ENCODE results near the gene CTNND2.

Gene CTNND2

DNA sequence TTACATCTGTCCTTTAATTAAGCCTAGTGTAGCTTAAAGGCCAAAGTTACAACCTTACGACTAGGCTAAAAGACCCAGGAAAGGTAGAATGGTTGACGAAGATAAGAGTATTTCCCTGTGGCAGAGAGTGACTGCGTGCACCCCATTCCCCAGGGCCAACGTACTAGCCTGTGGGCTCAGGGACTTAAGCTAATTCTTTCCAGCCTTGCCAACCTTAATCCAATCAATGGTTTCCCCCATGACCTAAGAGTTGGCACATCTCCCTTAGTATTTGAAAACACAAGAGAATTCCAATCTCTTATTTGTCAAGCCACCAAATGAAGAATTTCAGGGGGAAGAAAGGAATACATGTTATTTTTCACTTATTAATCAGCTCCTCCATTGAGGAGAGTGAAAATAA lies 16.0 kb downstream of the CTNND2 start:
- no peak for DNase-seq (ENCODE audit: extremely low spot score)
- CTCF ChIA-PET, result interaction anchor here (0.7 to 1.6 kb wide), 2 partner anchors 9 to 10 kb away, joined by 3 to 6 read pairs; no protein-coding TSS in a partner anchor
- TF ChIP-seq, protein P1, sequence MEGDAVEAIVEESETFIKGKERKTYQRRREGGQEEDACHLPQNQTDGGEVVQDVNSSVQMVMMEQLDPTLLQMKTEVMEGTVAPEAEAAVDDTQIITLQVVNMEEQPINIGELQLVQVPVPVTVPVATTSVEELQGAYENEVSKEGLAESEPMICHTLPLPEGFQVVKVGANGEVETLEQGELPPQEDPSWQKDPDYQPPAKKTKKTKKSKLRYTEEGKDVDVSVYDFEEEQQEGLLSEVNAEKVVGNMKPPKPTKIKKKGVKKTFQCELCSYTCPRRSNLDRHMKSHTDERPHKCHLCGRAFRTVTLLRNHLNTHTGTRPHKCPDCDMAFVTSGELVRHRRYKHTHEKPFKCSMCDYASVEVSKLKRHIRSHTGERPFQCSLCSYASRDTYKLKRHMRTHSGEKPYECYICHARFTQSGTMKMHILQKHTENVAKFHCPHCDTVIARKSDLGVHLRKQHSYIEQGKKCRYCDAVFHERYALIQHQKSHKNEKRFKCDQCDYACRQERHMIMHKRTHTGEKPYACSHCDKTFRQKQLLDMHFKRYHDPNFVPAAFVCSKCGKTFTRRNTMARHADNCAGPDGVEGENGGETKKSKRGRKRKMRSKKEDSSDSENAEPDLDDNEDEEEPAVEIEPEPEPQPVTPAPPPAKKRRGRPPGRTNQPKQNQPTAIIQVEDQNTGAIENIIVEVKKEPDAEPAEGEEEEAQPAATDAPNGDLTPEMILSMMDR (IDR thresholded peaks at IDR 0.05; ENCODE audit: control extremely low read depth, extremely low read depth, low read depth, missing control alignments), result no peak
- POLR2A ChIA-PET, result no interaction called here

DNA sequence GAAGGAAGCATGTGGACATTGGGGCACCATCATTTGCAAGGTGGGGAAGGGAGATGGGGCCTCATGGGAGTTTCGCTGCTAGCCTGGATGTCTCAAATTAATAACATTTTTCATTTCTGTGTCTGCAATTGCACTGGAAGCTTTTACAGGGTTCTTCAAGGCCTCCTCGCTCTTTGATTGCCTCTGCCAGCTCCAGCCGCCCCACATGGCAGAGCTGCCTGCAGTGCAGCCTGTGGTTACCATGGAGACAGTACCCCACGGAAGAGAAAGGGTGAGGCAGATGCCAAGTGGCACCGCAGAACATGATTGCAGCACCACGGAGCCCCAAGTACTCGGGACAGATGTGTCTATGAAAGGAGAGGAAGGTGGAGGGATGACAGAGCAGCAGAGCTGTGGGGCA lies 25.4 kb downstream of the CTNND2 start:
- TF ChIP-seq, protein P1 (IDR thresholded peaks at IDR 0.05; ENCODE audit: control extremely low read depth, extremely low read depth, low read depth, missing control alignments), result no peak
- ChIA-PET POLR2A (no interaction called here), CTCF (interaction anchor here (1.3 kb wide), 1 partner anchor 90 kb away, joined by 3 read pairs; no protein-coding TSS in a partner anchor)
- DNase-seq (ENCODE audit: extremely low spot score), result no peak

GRCh38 chr5:11873587-11873986 lies 30.7 kb downstream of the CTNND2 start:
- TF ChIP-seq, protein P1 (IDR thresholded peaks at IDR 0.05; ENCODE audit: control extremely low read depth, extremely low read depth, low read depth, missing control alignments), result no peak
- CTCF ChIA-PET, result no interaction called here
- no peak for DNase-seq (ENCODE audit: extremely low spot score)
- POLR2A ChIA-PET, result no interaction called here

DNA sequence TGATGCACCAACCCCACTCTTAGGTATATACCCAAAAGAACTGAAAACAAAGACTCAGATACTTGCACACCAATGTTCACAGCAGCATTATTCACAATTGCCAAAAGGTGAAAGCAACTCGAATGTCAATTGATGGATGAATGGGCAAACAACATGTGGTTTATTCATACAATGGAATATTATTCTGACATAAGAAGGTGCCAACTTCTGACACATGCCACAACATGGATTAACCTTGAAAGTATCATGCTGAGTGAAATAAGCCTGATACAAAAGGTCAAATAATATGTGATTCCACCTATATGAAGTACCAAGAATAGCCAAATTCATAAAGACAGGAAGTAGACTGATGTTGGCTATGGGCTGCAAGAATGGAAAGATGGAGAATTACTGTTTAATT lies 35.0 kb downstream of the CTNND2 start:
- TF ChIP-seq, protein P1 (IDR thresholded peaks at IDR 0.05; ENCODE audit: control extremely low read depth, extremely low read depth, low read depth, missing control alignments), result no peak
- ChIA-PET CTCF (no interaction called here), POLR2A (no interaction called here)
- no peak for DNase-seq (ENCODE audit: extremely low spot score)

DNA sequence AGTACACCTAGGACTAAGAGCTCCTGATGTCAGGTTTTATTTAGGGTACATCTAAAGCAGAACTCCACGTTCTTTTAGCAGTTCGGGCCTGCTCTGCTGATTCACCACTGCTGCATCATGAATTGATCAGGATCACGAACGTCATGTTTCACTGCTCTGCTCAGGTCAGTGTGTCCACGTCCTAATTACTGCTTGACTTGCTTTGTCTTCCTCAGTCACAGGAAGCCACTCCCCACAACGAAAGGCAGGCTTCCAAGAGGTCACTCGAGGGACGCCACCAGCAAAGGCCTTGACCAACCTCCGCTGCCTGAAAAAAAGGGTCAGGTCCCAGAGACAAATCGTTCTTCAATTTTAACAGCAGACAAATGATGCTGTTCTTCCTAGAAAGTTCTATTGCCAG lies 40.3 kb downstream of the CTNND2 start:
- TF ChIP-seq, protein P1 (IDR thresholded peaks at IDR 0.05; ENCODE audit: control extremely low read depth, extremely low read depth, low read depth, missing control alignments), result no peak
- CTCF ChIA-PET, result no interaction called here
- no peak for DNase-seq (ENCODE audit: extremely low spot score)
- POLR2A ChIA-PET, result no interaction called here

GRCh38 chr5:11857391-11857790 lies 46.9 kb downstream of the CTNND2 start:
- ChIA-PET CTCF (no interaction called here), POLR2A (no interaction called here)
- no peak for DNase-seq (ENCODE audit: extremely low spot score)
- TF ChIP-seq, protein P1 (IDR thresholded peaks at IDR 0.05; ENCODE audit: control extremely low read depth, extremely low read depth, low read depth, missing control alignments), result no peak

GRCh38 chr5:11854936-11855335 lies 49.3 kb downstream of the CTNND2 start:
- CTCF ChIA-PET, result interaction anchor here (1.2 to 1.6 kb wide), 2 partner anchors 11 kb away, joined by 3 to 4 read pairs; no protein-coding TSS in a partner anchor
- POLR2A ChIA-PET, result no interaction called here
- TF ChIP-seq, protein P1 (IDR thresholded peaks at IDR 0.05; ENCODE audit: control extremely low read depth, extremely low read depth, low read depth, missing control alignments), result no peak
- DNase-seq (ENCODE audit: extremely low spot score), result no peak
